ENCODE data around the gene AGRN.
"Not testable (repeated sequence)": the region's sequence is repeated elsewhere in the genome, so short reads cannot be mapped to it uniquely, and the experiment has no call there.

Gene AGRN

GRCh38 chr1:1020000-1020404 lies at the start of gene AGRN:
AGRN (plus strand) TSS chr1:1020120; CDS start chr1:1020173, 53 bp downstream.
- DNase-seq, result no peak

- DNase-seq, result no peak
Measured at GRCh38 chr1:970242-970972, 49.5 kb upstream of the AGRN start.

- DNase-seq, result no peak
Measured at GRCh38 chr1:970973-971730, 48.8 kb upstream of the AGRN start.

GRCh38 chr1:971751-972506 lies 48.0 kb upstream of the AGRN start:
- DNase-seq, result no peak

- DNase-seq, result no peak
Measured at GRCh38 chr1:972726-973458, 47.0 kb upstream of the AGRN start.

GRCh38 chr1:973459-974292 lies 46.2 kb upstream of the AGRN start:
- DNase-seq, result no peak

- DNase-seq, result no peak
Measured at GRCh38 chr1:974293-974640, 45.7 kb upstream of the AGRN start.

GRCh38 chr1:974687-975328 lies 45.1 kb upstream of the AGRN start:
- no peak for DNase-seq

GRCh38 chr1:975365-975764 lies 44.6 kb upstream of the AGRN start:
- DNase-seq, result no peak

- peak; percentile 62 for DNase-seq
Measured at GRCh38 chr1:975896-976683, 43.8 kb upstream of the AGRN start.

- DNase-seq, result not testable (repeated sequence)
Measured at GRCh38 chr1:976791-977190, 43.1 kb upstream of the AGRN start.

GRCh38 chr1:978069-978834 lies 41.7 kb upstream of the AGRN start:
- no peak for DNase-seq

- no peak for DNase-seq
Measured at GRCh38 chr1:978835-979743, 40.8 kb upstream of the AGRN start.

GRCh38 chr1:979744-980072 lies 40.2 kb upstream of the AGRN start:
- no peak for DNase-seq

GRCh38 chr1:980137-980571 lies 39.8 kb upstream of the AGRN start:
- DNase-seq, result no peak

- no peak for DNase-seq
Measured at GRCh38 chr1:980602-981395, 39.1 kb upstream of the AGRN start.

- no peak for DNase-seq
Measured at GRCh38 chr1:981491-981954, 38.4 kb upstream of the AGRN start.
